Body of pancreas (tissue), 4 donors: ENCODE results near the gene GPR171.

ENCODE experiments used
- POLR2A ChIP-seq, 3 donors: fragments of 450-650 bp; IDR thresholded peaks; one replicate each; pipeline ENCODE4 v1.6.1; 2016; ENCODE audit warnings: antibody characterized with exemption in 3 of 3, mild to moderate bottlenecking in 2 of 3
- TF ChIP-seq, protein P1 (sequence below), 7 experiments: fragments of 450-650 bp in 4 of 7; fragments of 200-600 bp in 3 of 7; sonication (generic) in 3 of 7; IDR thresholded peaks; one replicate each; pipeline ENCODE4 v1.5.1; 2016 to 2019; ENCODE audit warnings: antibody characterized with exemption in 7 of 7

DNA sequence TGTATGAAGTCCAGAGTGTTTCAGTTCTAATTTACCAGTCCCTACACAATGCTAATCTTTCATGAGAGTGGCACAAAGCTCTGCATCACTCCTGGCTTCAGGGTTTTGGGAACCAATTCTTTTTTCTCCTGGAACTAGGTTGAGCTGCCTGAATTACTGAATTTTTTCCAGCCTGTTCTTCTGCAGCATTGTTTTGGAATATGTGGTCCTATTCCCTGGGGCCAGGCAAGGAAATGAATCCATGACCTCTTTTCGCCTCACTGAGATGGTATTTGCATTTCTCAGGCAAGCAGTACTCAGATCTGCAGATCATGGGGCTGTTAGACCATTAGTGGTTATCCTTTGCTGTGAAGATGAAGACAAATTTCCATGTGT is 25.6 kb upstream of the GPR171 start:
- TF ChIP-seq, protein P1, sequence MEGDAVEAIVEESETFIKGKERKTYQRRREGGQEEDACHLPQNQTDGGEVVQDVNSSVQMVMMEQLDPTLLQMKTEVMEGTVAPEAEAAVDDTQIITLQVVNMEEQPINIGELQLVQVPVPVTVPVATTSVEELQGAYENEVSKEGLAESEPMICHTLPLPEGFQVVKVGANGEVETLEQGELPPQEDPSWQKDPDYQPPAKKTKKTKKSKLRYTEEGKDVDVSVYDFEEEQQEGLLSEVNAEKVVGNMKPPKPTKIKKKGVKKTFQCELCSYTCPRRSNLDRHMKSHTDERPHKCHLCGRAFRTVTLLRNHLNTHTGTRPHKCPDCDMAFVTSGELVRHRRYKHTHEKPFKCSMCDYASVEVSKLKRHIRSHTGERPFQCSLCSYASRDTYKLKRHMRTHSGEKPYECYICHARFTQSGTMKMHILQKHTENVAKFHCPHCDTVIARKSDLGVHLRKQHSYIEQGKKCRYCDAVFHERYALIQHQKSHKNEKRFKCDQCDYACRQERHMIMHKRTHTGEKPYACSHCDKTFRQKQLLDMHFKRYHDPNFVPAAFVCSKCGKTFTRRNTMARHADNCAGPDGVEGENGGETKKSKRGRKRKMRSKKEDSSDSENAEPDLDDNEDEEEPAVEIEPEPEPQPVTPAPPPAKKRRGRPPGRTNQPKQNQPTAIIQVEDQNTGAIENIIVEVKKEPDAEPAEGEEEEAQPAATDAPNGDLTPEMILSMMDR (IDR thresholded peaks at IDR 0.05): no peak
- no peak for TF ChIP-seq POLR2A (IDR thresholded peaks at IDR 0.05)
